HG03060 (cell line): ENCODE measurements around the gene UNC80.

Experiments
- ATAC-seq: cut with Tn5 transposase; IDR thresholded peaks from one replicate; pipeline ENCODE4 v1.9.1; 2021; ENCODE audit warnings: low read depth, moderate number of reproducible peaks; ENCODE audit not compliant: unreplicated experiment

UNC80 gene

DNA sequence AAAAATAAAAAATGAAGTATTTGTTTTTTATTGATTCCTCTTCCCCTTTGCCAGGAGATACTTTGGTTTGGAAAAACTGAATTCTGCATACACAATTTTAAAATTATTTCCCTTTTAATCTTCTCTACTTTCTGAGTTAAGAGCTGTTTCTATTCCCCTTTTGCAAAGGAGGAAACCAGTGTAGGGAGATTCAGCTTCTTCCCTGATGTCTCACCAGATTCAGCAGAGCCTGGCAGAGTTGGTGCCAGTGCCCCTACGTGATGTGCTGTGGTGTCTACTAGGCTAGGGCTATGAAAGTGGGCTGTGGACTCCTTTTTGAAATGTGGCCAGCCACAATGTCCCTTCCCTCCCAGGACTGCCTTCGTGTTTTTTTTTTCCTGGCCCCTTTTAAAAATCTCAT is 233.2 kb downstream of the UNC80 start:
- ATAC-seq: no peak

DNA sequence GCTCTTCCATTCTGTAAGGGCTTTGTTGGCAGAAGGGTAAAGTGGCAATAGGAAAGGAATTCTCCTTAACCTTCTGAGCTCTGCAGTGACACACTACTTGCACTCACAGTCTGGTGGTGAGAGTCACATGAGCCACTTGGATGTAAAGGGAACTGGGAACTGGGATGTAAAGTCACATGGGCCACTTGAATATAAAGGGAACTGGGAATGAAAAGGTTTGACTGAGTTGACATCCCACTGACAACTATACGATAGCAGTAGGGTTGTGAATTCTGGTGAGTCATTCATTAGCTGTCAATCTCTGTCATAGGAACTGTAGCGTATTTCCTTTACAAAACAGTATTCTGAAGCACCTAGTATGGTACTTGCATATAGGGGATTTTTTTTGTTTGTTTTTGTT is 236.3 kb downstream of the UNC80 start:
- ATAC-seq: no peak

GRCh38 chr2:210009126-210009525 is 237.5 kb downstream of the UNC80 start:
- no peak for ATAC-seq

DNA sequence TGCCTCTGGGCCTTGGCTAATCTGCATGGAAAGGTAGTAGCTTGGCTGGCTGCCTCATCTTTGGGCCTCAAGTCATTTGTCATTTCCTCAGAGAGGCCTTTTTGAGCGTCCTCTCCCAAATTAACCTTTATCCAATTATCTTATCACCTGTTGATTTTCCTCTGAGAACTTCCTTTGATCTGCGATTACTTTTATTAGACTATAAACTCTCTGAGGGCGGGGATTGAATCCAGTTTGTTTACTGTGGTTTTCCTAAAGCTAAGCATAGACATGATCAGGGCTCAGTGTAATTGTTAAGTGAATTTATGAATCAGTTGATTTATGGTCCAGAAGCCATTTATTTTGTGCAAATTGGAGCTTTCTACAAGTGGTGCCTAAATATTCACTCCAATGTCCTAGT is 238.3 kb downstream of the UNC80 start:
- ATAC-seq: no peak

DNA sequence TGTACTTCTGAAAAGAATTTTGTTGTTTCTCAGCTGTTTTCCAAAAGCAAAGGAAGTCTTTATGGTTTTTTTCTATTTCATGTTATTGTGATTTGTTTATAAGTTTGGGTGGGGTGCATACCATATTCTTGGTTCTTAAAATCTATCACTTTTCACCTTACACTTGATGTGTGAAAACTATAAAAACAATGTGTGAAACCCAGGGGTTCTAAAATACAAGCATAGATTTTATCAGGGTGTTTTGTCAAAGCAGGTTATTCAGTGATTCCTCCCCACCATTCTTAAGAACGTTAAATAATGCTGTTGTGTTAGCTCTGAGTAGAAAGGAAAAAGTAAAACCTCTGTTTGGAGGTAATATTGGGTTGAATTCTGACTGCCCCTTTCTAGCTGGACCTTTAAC is 248.5 kb downstream of the UNC80 start:
- ATAC-seq: no peak

DNA sequence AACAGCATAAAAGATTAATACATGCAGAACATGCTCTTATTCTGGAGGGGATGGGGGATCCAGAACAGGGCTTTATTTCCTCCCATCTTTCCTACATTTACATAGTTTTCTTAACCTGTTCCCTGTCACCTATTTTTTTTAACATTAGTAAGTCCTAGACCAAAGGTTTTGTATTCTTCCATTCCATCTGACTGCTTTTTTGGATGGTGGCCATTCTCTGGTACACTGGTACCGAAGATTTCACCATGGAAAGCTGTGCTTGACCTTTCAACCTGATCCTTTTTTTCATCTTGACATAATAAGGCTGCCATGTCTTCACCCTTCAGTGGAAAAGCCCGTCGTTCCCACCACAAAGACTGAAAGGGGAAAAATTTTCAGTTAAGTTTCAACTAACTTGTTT is 251.2 kb downstream of the UNC80 start:
- no peak for ATAC-seq

DNA sequence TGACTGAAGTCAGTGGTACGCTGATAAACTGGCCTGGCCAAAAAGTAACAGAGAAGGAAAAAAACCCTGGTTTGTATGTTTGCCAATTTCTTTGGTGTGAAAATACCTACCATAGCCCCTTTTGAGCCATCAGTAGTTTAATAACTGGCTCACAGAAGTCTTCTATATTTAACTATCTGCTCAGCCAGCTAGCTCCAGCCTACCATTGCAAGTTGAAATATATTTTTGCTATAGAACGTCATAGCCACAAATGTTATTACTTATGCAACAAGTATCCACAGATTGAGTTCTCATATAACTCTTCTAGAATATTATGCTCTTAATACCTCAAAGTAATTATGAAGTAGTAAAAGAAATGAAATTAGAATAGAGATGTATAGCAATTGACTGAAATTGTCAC is 256.0 kb downstream of the UNC80 start:
- ATAC-seq: no peak

- no peak for ATAC-seq
Measured at GRCh38 chr2:210028178-210028577, 256.5 kb downstream of the UNC80 start.

- no peak for ATAC-seq
Measured at GRCh38 chr2:210034087-210034683, 262.6 kb downstream of the UNC80 start.

- no peak for ATAC-seq
Measured at GRCh38 chr2:210035679-210036078, 264.0 kb downstream of the UNC80 start.

- no peak for ATAC-seq
Measured at GRCh38 chr2:210038078-210038477, 266.4 kb downstream of the UNC80 start.

DNA sequence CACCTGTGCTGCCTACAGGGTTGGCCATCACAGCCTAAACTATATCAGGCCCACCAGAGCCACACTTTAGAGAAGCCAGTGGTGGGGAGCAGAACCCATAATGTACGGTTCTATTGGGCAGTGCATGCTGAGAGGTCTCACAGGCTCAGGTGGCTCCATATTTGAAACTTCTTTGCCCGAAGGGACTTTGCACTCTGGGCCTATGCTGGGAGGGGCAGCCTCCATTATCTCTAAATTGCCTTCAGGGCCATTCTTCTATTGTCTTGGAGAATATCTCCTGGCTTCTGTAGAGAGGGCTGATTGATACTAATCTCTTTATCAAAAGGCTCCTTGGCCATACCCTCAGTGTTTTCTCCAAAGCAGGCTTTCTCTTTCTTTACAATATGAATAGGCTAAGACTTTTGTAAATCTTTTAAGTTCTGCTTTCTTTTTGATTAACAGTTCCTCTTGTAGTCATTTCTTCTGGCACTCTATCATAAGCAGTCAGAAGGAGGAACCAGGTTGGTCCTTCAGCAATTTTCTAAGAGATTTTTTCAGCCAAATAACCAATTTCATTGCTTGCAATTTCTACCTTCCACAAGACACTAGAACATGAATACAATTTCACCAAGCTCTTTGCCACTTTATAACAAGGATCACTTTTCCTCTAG is 275.3 kb downstream of the UNC80 start:
- no peak for ATAC-seq
